ENCODE data around the gene COG6. TPM values are rescaled to one million over a fixed set of nuclear protein-coding genes. Genes with fewer than 3 reads are reported as not detected.

COG6 gene
- total RNA-seq, 1 experiment from 2014 or later = 9.0 TPM

GRCh38 chr13:39770221-39771090 lies 115.0 kb downstream of the COG6 start:
- no peaks in the 10 kb centered on the region; the same call in 1 of the 2 replicates for H3K27me3 ChIP-seq (ENCODE audit: control insufficient read depth, insufficient read depth, low read length)
- H3K4me3 ChIP-seq (ENCODE audit: insufficient read depth, low read depth, low read length) = no peak overlapping the region
- DNase-seq = no peak
- no peaks in the 10 kb centered on the region for H3K36me3 ChIP-seq (replicated peaks; ENCODE audit: control insufficient read depth, insufficient read depth, low read length)

- Histone ChIP-seq H3K36me3 (replicated peaks; ENCODE audit: control insufficient read depth, insufficient read depth, low read length) (no peaks in the 10 kb centered on the region), H3K27me3 (ENCODE audit: control insufficient read depth, insufficient read depth, low read length) (no peaks in the 10 kb centered on the region), H3K4me3 (ENCODE audit: insufficient read depth, low read depth, low read length) (no peak overlapping the region)
- no peak for DNase-seq
Observed at GRCh38 chr13:39773833-39774232, 118.4 kb downstream of the COG6 start.

GRCh38 chr13:39776439-39776838 lies 121.0 kb downstream of the COG6 start:
- Histone ChIP-seq H3K36me3 (replicated peaks; ENCODE audit: control insufficient read depth, insufficient read depth, low read length) (no peaks in the 10 kb centered on the region), H3K4me3 (ENCODE audit: insufficient read depth, low read depth, low read length) (no peak overlapping the region), H3K27me3 (ENCODE audit: control insufficient read depth, insufficient read depth, low read length) (no peaks in the 10 kb centered on the region)
- DNase-seq = no peak

- no peaks in the 10 kb centered on the region for H3K27me3 ChIP-seq (ENCODE audit: control insufficient read depth, insufficient read depth, low read length)
- H3K4me3 ChIP-seq (ENCODE audit: insufficient read depth, low read depth, low read length) = no peak overlapping the region
- no peaks in the 10 kb centered on the region for H3K36me3 ChIP-seq (replicated peaks; ENCODE audit: control insufficient read depth, insufficient read depth, low read length)
- DNase-seq = no peak
Observed at GRCh38 chr13:39777021-39777420, 121.6 kb downstream of the COG6 start.

GRCh38 chr13:39777527-39778061 lies 122.1 kb downstream of the COG6 start:
- Histone ChIP-seq H3K27me3 (ENCODE audit: control insufficient read depth, insufficient read depth, low read length) (no peaks in the 10 kb centered on the region), H3K36me3 (replicated peaks; ENCODE audit: control insufficient read depth, insufficient read depth, low read length) (no peaks in the 10 kb centered on the region), H3K4me3 (ENCODE audit: insufficient read depth, low read depth, low read length) (no peak overlapping the region)
- no peak for DNase-seq

GRCh38 chr13:39779337-39780265 lies 124.1 kb downstream of the COG6 start:
- no peaks in the 10 kb centered on the region for H3K27me3 ChIP-seq (ENCODE audit: control insufficient read depth, insufficient read depth, low read length)
- no peak overlapping the region for H3K4me3 ChIP-seq (ENCODE audit: insufficient read depth, low read depth, low read length)
- DNase-seq = no peak
- H3K36me3 ChIP-seq (replicated peaks; ENCODE audit: control insufficient read depth, insufficient read depth, low read length) = no peaks in the 10 kb centered on the region

- H3K27me3 ChIP-seq (ENCODE audit: control insufficient read depth, insufficient read depth, low read length) = no peaks in the 10 kb centered on the region
- DNase-seq = no peak
- no peak overlapping the region for H3K4me3 ChIP-seq (ENCODE audit: insufficient read depth, low read depth, low read length)
- no peaks in the 10 kb centered on the region for H3K36me3 ChIP-seq (replicated peaks; ENCODE audit: control insufficient read depth, insufficient read depth, low read length)
Observed at GRCh38 chr13:39780711-39781110, 125.2 kb downstream of the COG6 start.

- Histone ChIP-seq H3K27me3 (ENCODE audit: control insufficient read depth, insufficient read depth, low read length) (no peaks in the 10 kb centered on the region), H3K36me3 (replicated peaks; ENCODE audit: control insufficient read depth, insufficient read depth, low read length) (no peaks in the 10 kb centered on the region), H3K4me3 (ENCODE audit: insufficient read depth, low read depth, low read length) (no peak overlapping the region)
- no peak for DNase-seq
Observed at GRCh38 chr13:39781381-39781780, 125.9 kb downstream of the COG6 start.

- Histone ChIP-seq H3K27me3 (ENCODE audit: control insufficient read depth, insufficient read depth, low read length) (no peaks in the 10 kb centered on the region), H3K4me3 (ENCODE audit: insufficient read depth, low read depth, low read length) (no peak overlapping the region), H3K36me3 (replicated peaks; ENCODE audit: control insufficient read depth, insufficient read depth, low read length) (no peaks in the 10 kb centered on the region)
- no peak for DNase-seq
Observed at GRCh38 chr13:39783051-39783450, 127.6 kb downstream of the COG6 start.

- H3K4me3 ChIP-seq (ENCODE audit: insufficient read depth, low read depth, low read length) = no peak overlapping the region
- no peaks in the 10 kb centered on the region for H3K36me3 ChIP-seq (replicated peaks; ENCODE audit: control insufficient read depth, insufficient read depth, low read length)
Observed at GRCh38 chr13:39784347-39784746, 128.9 kb downstream of the COG6 start.

GRCh38 chr13:39786091-39786490 lies 130.6 kb downstream of the COG6 start:
- H3K36me3 ChIP-seq (replicated peaks; ENCODE audit: control insufficient read depth, insufficient read depth, low read length) = no peaks in the 10 kb centered on the region
- DNase-seq = no peak
- H3K27me3 ChIP-seq (ENCODE audit: control insufficient read depth, insufficient read depth, low read length) = no peaks in the 10 kb centered on the region
- H3K4me3 ChIP-seq (ENCODE audit: insufficient read depth, low read depth, low read length) = no peak overlapping the region

More at GRCh38 chr13:39784347-39784746, 128.9 kb downstream of the COG6 start:
- H3K27me3 ChIP-seq (ENCODE audit: control insufficient read depth, insufficient read depth, low read length) = no peaks in the 10 kb centered on the region
- no peak for DNase-seq

- DNase-seq = no peak
- no peaks in the 10 kb centered on the region for H3K27me3 ChIP-seq (ENCODE audit: control insufficient read depth, insufficient read depth, low read length)
- no peaks in the 10 kb centered on the region for H3K36me3 ChIP-seq (replicated peaks; ENCODE audit: control insufficient read depth, insufficient read depth, low read length)
- H3K4me3 ChIP-seq (ENCODE audit: insufficient read depth, low read depth, low read length) = no peak overlapping the region
Observed at GRCh38 chr13:39787086-39787487, 131.6 kb downstream of the COG6 start.

- no peak for DNase-seq
- no peaks in the 10 kb centered on the region for H3K27me3 ChIP-seq (ENCODE audit: control insufficient read depth, insufficient read depth, low read length)
- no peaks in the 10 kb centered on the region for H3K36me3 ChIP-seq (replicated peaks; ENCODE audit: control insufficient read depth, insufficient read depth, low read length)
- H3K4me3 ChIP-seq (ENCODE audit: insufficient read depth, low read depth, low read length) = no peak overlapping the region
Observed at GRCh38 chr13:39788102-39788501, 132.6 kb downstream of the COG6 start.

- H3K27me3 ChIP-seq (ENCODE audit: control insufficient read depth, insufficient read depth, low read length) = no peaks in the 10 kb centered on the region
- H3K4me3 ChIP-seq (ENCODE audit: insufficient read depth, low read depth, low read length) = no peak overlapping the region
- DNase-seq = no peak
- H3K36me3 ChIP-seq (replicated peaks; ENCODE audit: control insufficient read depth, insufficient read depth, low read length) = no peaks in the 10 kb centered on the region
Observed at GRCh38 chr13:39789451-39789850, 134.0 kb downstream of the COG6 start.

Data from H7 (cell line).